Hepatocyte (in vitro differentiated cells): Measurements from ENCODE around the gene SEMA5B.

Experiments
- EZH2 ChIP-seq: fragments of 200-600 bp; sonication (generic); IDR thresholded peaks from 2 replicates; pipeline ENCODE4 v1.6.1; 2016; ENCODE audit warnings: antibody characterized with exemption, mild to moderate bottlenecking, borderline replicate concordance
- EZH2phosphoT487 ChIP-seq: fragments of 200-600 bp; sonication (generic); IDR thresholded peaks from one replicate; pipeline ENCODE4 v1.6.1; 2018; ENCODE audit warnings: antibody characterized with exemption, mild to moderate bottlenecking, low read depth, moderate library complexity; ENCODE audit not compliant: unreplicated experiment, severe bottlenecking
- TF ChIP-seq, protein P1 (sequence below): fragments of 200-600 bp; sonication (generic); IDR thresholded peaks from 2 replicates; pipeline ENCODE4 v1.5.1; 2016; ENCODE audit warnings: antibody characterized with exemption, mild to moderate bottlenecking; ENCODE audit not compliant: poor library complexity

DNA sequence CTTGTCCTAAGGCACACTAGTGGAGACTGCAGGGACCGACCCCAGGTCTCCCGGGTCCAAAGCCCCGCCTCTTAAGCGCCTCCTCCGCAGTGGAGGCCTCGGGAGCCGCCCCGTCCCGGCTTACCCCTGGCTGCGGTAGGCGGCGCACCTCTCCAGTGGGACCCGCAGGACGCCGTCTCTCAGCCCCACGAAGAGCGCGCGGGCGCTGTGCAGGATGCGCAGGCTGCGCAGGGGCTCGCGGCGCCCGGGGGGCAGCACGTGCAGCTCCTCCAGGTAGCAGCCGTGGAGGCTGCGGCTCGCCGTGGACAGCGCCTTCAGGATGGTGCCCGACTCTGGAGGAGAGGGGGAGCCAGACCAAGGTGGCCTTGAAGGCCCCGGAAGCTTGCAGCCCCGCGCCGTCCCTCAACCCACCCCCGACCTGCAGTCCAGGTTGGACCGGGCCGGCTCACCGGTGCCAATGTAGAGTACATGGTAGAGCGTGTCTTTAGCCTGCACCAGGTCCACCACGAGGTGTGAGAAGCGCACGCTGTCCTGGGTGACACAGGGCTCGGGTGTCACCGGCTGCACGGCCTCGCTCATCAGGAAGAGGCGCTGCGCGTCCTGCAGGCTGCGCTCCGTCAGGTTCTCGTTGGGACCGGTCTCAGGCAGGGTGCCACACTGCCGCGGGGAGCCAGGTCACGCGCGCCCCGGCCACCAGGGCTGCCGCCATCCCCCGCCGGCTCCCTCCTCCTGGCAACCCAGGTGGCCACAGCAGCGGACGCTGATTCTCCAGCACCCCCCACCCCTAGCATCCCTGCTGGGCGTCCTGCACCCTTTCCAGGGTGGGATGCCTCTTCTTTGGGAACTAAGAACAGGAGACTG lies 105.5 kb downstream of the SEMA5B start:
- TF ChIP-seq, protein P1, sequence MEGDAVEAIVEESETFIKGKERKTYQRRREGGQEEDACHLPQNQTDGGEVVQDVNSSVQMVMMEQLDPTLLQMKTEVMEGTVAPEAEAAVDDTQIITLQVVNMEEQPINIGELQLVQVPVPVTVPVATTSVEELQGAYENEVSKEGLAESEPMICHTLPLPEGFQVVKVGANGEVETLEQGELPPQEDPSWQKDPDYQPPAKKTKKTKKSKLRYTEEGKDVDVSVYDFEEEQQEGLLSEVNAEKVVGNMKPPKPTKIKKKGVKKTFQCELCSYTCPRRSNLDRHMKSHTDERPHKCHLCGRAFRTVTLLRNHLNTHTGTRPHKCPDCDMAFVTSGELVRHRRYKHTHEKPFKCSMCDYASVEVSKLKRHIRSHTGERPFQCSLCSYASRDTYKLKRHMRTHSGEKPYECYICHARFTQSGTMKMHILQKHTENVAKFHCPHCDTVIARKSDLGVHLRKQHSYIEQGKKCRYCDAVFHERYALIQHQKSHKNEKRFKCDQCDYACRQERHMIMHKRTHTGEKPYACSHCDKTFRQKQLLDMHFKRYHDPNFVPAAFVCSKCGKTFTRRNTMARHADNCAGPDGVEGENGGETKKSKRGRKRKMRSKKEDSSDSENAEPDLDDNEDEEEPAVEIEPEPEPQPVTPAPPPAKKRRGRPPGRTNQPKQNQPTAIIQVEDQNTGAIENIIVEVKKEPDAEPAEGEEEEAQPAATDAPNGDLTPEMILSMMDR = peak; percentile 35
- peak; percentile 43 for TF ChIP-seq EZH2
- TF ChIP-seq EZH2phosphoT487 = no peak
